ENCODE data around the gene ZSWIM1.
A peak's percentile ranks its signal among the peaks of the same experiment; 100 is the strongest.
"Not testable (repeated sequence)": the region's sequence is repeated elsewhere in the genome, so short reads cannot be mapped to it uniquely, and the experiment has no call there.

The ZSWIM1 gene

GRCh38 chr20:45909817-45910669 is 29.0 kb downstream of the ZSWIM1 start:
- DNase-seq: no peak

GRCh38 chr20:45910670-45911485 is 29.9 kb downstream of the ZSWIM1 start:
- peak; percentile 50 to 74 (median 70) for DNase-seq

- DNase-seq: peak in 1 of 4 experiments; percentile 7
Measured at GRCh38 chr20:45911486-45912343, 30.7 kb downstream of the ZSWIM1 start, which contains the start of gene PLTP. PLTP (minus strand) TSS chr20:45912155; CDS start chr20:45911452, 703 bp downstream.

GRCh38 chr20:45912344-45912682 is 31.3 kb downstream of the ZSWIM1 start:
- no peak for DNase-seq

GRCh38 chr20:45913116-45913515 is 32.1 kb downstream of the ZSWIM1 start:
- no peak for DNase-seq

GRCh38 chr20:45917790-45918141 is 36.7 kb downstream of the ZSWIM1 start:
- no peak for DNase-seq

GRCh38 chr20:45918182-45918737 is 37.2 kb downstream of the ZSWIM1 start:
- no peak for DNase-seq

- DNase-seq: no peak
Measured at GRCh38 chr20:45918779-45919537, 37.9 kb downstream of the ZSWIM1 start.

GRCh38 chr20:45919542-45920399 is 38.7 kb downstream of the ZSWIM1 start:
- no peak for DNase-seq

- DNase-seq: no peak
Measured at GRCh38 chr20:45920462-45921336, 39.7 kb downstream of the ZSWIM1 start.

GRCh38 chr20:45921337-45922189 is 40.5 kb downstream of the ZSWIM1 start:
- no peak for DNase-seq

- DNase-seq: no peak
Measured at GRCh38 chr20:45924391-45925261, 43.6 kb downstream of the ZSWIM1 start.

- no peak for DNase-seq
Measured at GRCh38 chr20:45925821-45926506, 44.9 kb downstream of the ZSWIM1 start.

- DNase-seq: no peak
Measured at GRCh38 chr20:45926731-45927070, 45.7 kb downstream of the ZSWIM1 start.

- no peak for DNase-seq
Measured at GRCh38 chr20:45927071-45927878, 46.2 kb downstream of the ZSWIM1 start.

- not testable (repeated sequence) for DNase-seq
Measured at GRCh38 chr20:45931680-45932079, 50.7 kb downstream of the ZSWIM1 start.

All from activated naive CD4-positive, alpha-beta T cell (primary cell).